NCI-H510A treated with DMSO at 0.1 percent for 48 hours (cell line): ENCODE measurements around the gene NBL1.

Source experiments
- DNase-seq: peaks from one replicate; lab custom pipeline; 2025; lab: John Stamatoyannopoulos, UW

NBL1 gene

GRCh38 chr1:19670787-19671186, 26.7 kb downstream of the NBL1 start:
- DNase-seq, result no peak

GRCh38 chr1:19672237-19672636, 28.1 kb downstream of the NBL1 start:
- DNase-seq, result no peak

- no peak for DNase-seq
Observed at GRCh38 chr1:19675797-19676196, 31.7 kb downstream of the NBL1 start.

GRCh38 chr1:19676438-19676922, 32.4 kb downstream of the NBL1 start:
- DNase-seq, result no peak

GRCh38 chr1:19678493-19678892, 34.4 kb downstream of the NBL1 start:
- DNase-seq, result no peak

- no peak for DNase-seq
Observed at GRCh38 chr1:19678931-19679453, 34.9 kb downstream of the NBL1 start.

- no peak for DNase-seq
Observed at GRCh38 chr1:19679691-19680090, 35.6 kb downstream of the NBL1 start.

- DNase-seq, result no peak
Observed at GRCh38 chr1:19680644-19681043, 36.5 kb downstream of the NBL1 start.

- DNase-seq, result no peak
Observed at GRCh38 chr1:19682257-19682656, 38.1 kb downstream of the NBL1 start.

GRCh38 chr1:19682901-19683300, 38.8 kb downstream of the NBL1 start:
- no peak for DNase-seq

GRCh38 chr1:19683351-19683750, 39.2 kb downstream of the NBL1 start:
- DNase-seq, result no peak

GRCh38 chr1:19684677-19685076, 40.6 kb downstream of the NBL1 start:
- no peak for DNase-seq

GRCh38 chr1:19685994-19686393, 41.9 kb downstream of the NBL1 start:
- DNase-seq, result no peak

GRCh38 chr1:19687414-19687813, 43.3 kb downstream of the NBL1 start:
- DNase-seq, result no peak

- no peak for DNase-seq
Observed at GRCh38 chr1:19688041-19688842, 44.1 kb downstream of the NBL1 start.

GRCh38 chr1:19689085-19689757, 45.1 kb downstream of the NBL1 start:
- DNase-seq, result no peak

- DNase-seq, result no peak
Observed at GRCh38 chr1:19689856-19690255, 45.7 kb downstream of the NBL1 start.

- DNase-seq, result no peak
Observed at GRCh38 chr1:19690342-19690741, 46.2 kb downstream of the NBL1 start.

- no peak for DNase-seq
Observed at GRCh38 chr1:19694298-19694697, 50.2 kb downstream of the NBL1 start.

GRCh38 chr1:19695772-19696171, 51.7 kb downstream of the NBL1 start:
- no peak for DNase-seq

GRCh38 chr1:19696820-19697219, 52.7 kb downstream of the NBL1 start:
- no peak for DNase-seq

- no peak for DNase-seq
Observed at GRCh38 chr1:19698181-19698580, 54.1 kb downstream of the NBL1 start.

GRCh38 chr1:19700079-19700777, 56.1 kb downstream of the NBL1 start:
- no peak for DNase-seq
